ENCODE measurements around the gene ACTR6. TPM values are rescaled to one million over a fixed set of nuclear protein-coding genes. Genes with fewer than 3 reads are reported as not detected.
"Not testable (repeated sequence)": the region's sequence is repeated elsewhere in the genome, so short reads cannot be mapped to it uniquely, and the experiment has no call there.

The ACTR6 gene
- total and polyA plus RNA-seq, 2 donors (not counting 3 experiments of a cell fraction or from before 2014, with no cell fraction given) = 7.5 to 23.2 TPM

DNA sequence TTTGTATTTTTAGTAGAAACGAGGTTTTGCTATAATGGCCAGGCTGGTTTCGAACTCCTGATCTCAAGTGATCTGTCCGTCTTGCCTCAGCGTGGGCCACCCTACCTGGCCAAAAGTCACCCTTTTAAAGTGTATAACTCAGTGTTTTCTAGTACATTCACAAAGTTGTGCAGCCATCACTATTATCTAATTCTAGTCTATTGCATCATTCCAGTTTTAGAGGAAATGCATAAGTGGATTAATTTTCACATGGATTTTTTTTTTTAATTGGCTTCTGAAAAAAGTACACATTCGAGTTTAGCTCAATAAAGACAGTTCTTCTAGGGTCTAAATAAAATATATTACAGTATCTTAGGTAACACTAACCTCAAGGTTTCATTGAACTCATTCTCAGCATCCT, 62.5 kb downstream of the ACTR6 start:
- ChIA-PET POLR2A (no interaction called here), CTCF (no interaction called here)
- no peaks in the 10 kb centered on the region for H3K9me3 ChIP-seq (replicated peaks; ENCODE audit: control insufficient read depth, insufficient read depth, low read length)
- DNase-seq (ENCODE audit: low read depth, low spot score) = no peak
- H4K20me1 ChIP-seq (replicated peaks; ENCODE audit: control insufficient read depth, extremely low read depth, insufficient read depth, low read length) = no peaks in the 10 kb centered on the region
- dilution Hi-C loops (cut with MboI; ENCODE audit: extremely low pct_ligation_motif_present, low sequenced_read_pairs) = no loop called here
- H3K9ac ChIP-seq (replicated peaks; ENCODE audit: extremely low read depth, insufficient read depth, low read length) = no peak overlapping the region
- intact Hi-C loops (cut with micrococcal nuclease) = no loop called here
- no peaks in the 10 kb centered on the region for H3K27me3 ChIP-seq (ENCODE audit: control insufficient read depth in 2 of 2, insufficient read depth in 2 of 2, low read length in 2 of 2)
- BruUV-seq (replicated peaks) = no TSS peak
- no peak overlapping the region for H3K4me3 ChIP-seq (replicated peaks in 1 of 3; ENCODE audit: insufficient read depth in 1 of 3, low read depth in 1 of 3, low read length in 3 of 3)
- H3K36me3 ChIP-seq (ENCODE audit: control insufficient read depth in 2 of 2, extremely low read depth in 1 of 2, insufficient read depth in 2 of 2, low read length in 2 of 2) = no peaks in the 10 kb centered on the region
- H3K9me1 ChIP-seq (replicated peaks; ENCODE audit: control insufficient read depth, extremely low read depth, insufficient read depth, low read length) = no peaks in the 10 kb centered on the region
- no peak overlapping the region for H3K27ac ChIP-seq (ENCODE audit: insufficient read depth, low read depth, low read length)
- H3K4me2 ChIP-seq (ENCODE audit: insufficient read depth, low read length) = no peak overlapping the region
- no peak for TF ChIP-seq POLR2AphosphoS5 (IDR thresholded peaks at IDR 0.05; ENCODE audit: insufficient read depth, low read depth, low read length)
- no peak for TF ChIP-seq GATA2 (IDR thresholded peaks at IDR 0.05; ENCODE audit: insufficient read depth, insufficient read length, low read depth, low read length)
- TF ChIP-seq, protein P1, sequence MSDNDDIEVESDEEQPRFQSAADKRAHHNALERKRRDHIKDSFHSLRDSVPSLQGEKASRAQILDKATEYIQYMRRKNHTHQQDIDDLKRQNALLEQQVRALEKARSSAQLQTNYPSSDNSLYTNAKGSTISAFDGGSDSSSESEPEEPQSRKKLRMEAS (IDR thresholded peaks at IDR 0.05; ENCODE audit: insufficient read depth, insufficient read length) = no peak
- TF ChIP-seq, protein P2, sequence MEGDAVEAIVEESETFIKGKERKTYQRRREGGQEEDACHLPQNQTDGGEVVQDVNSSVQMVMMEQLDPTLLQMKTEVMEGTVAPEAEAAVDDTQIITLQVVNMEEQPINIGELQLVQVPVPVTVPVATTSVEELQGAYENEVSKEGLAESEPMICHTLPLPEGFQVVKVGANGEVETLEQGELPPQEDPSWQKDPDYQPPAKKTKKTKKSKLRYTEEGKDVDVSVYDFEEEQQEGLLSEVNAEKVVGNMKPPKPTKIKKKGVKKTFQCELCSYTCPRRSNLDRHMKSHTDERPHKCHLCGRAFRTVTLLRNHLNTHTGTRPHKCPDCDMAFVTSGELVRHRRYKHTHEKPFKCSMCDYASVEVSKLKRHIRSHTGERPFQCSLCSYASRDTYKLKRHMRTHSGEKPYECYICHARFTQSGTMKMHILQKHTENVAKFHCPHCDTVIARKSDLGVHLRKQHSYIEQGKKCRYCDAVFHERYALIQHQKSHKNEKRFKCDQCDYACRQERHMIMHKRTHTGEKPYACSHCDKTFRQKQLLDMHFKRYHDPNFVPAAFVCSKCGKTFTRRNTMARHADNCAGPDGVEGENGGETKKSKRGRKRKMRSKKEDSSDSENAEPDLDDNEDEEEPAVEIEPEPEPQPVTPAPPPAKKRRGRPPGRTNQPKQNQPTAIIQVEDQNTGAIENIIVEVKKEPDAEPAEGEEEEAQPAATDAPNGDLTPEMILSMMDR (IDR thresholded peaks at IDR 0.05; ENCODE audit: extremely low read depth in 1 of 2, insufficient read depth in 1 of 2, low read depth in 1 of 2, low read length in 2 of 2) = no peak
- TF ChIP-seq MYC (IDR thresholded peaks at IDR 0.05; ENCODE audit: low read depth, low read length) = no peak
- TF ChIP-seq JUN (IDR thresholded peaks at IDR 0.05; ENCODE audit: borderline replicate concordance, insufficient read depth, insufficient read length, low read depth) = no peak
- TF ChIP-seq POLR2A (IDR thresholded peaks at IDR 0.05; ENCODE audit: low read depth, low read length) = no peak
- TF ChIP-seq EZH2 (IDR thresholded peaks at IDR 0.05; ENCODE audit: borderline replicate concordance, low read depth, low read length, severe bottlenecking) = no peak
- TF ChIP-seq FOS (IDR thresholded peaks at IDR 0.05; ENCODE audit: borderline replicate concordance, insufficient read depth, low read length) = no peak
- H3K4me1 ChIP-seq (ENCODE audit: control insufficient read depth, extremely low read depth, insufficient read depth, low read length) = peaks cover 5% of the 10 kb centered on the region
- no peak overlapping the region for H2AFZ ChIP-seq (ENCODE audit: low read depth, low read length)
- FAIRE-seq = no peak
- peaks cover 7% of the 10 kb centered on the region for H3K79me2 ChIP-seq (ENCODE audit: control insufficient read depth, insufficient read depth, low read length)

DNA sequence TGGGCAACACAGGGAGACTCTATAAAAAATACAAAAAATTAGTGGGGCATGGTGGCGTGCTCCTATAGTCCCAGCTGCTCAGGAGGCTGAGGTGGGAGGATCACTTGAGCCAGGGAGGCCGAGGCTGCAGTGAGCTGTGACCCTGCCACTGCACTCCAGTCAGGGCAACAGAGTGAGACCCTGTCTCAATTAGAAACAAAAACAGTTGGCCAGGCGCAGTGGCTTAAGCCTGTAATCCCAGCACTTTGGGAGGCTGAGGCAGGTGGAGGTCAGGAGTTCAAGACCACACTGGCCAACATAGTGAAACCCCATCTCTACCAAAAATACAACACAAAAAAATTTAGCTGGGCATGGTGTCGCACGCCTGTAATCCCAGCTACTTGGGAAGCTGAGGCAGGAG, 64.5 kb downstream of the ACTR6 start:
- Histone ChIP-seq H3K79me2 (ENCODE audit: control insufficient read depth, insufficient read depth, low read length) (peaks cover 24% of the 10 kb centered on the region), H3K4me1 (ENCODE audit: control insufficient read depth, extremely low read depth, insufficient read depth, low read length) (peaks cover 19% of the 10 kb centered on the region)
- intact Hi-C loops (cut with micrococcal nuclease) = loop anchor here (5.0 kb wide), 1 partner anchor 47 kb away; no protein-coding TSS in a partner anchor
- H4K20me1 ChIP-seq (replicated peaks; ENCODE audit: control insufficient read depth, extremely low read depth, insufficient read depth, low read length); H3K4me2 ChIP-seq (ENCODE audit: insufficient read depth, low read length); DNase-seq (ENCODE audit: low read depth, low spot score); FAIRE-seq; H3K9ac ChIP-seq (replicated peaks; ENCODE audit: extremely low read depth, insufficient read depth, low read length); dilution Hi-C loops (cut with MboI; ENCODE audit: extremely low pct_ligation_motif_present, low sequenced_read_pairs); H3K27ac ChIP-seq (ENCODE audit: insufficient read depth, low read depth, low read length); H3K4me3 ChIP-seq (replicated peaks in 1 of 3; ENCODE audit: insufficient read depth in 1 of 3, low read depth in 1 of 3, low read length in 3 of 3); POLR2A ChIA-PET; BruUV-seq (replicated peaks); H2AFZ ChIP-seq (ENCODE audit: low read depth, low read length); H3K36me3 ChIP-seq (ENCODE audit: control insufficient read depth in 2 of 2, extremely low read depth in 1 of 2, insufficient read depth in 2 of 2, low read length in 2 of 2); H3K9me1 ChIP-seq (replicated peaks; ENCODE audit: control insufficient read depth, extremely low read depth, insufficient read depth, low read length); H3K9me3 ChIP-seq (replicated peaks; ENCODE audit: control insufficient read depth, insufficient read depth, low read length); H3K27me3 ChIP-seq (ENCODE audit: control insufficient read depth in 2 of 2, insufficient read depth in 2 of 2, low read length in 2 of 2): not testable (repeated sequence)
- CTCF ChIA-PET = interaction anchor here (1.1 kb wide), 1 partner anchor 36 kb away, joined by 4 read pairs; no protein-coding TSS in a partner anchor

All from endothelial cell of umbilical vein (primary cell).